Activated naive CD4-positive, alpha-beta T cell treated with anti-CD3 and anti-CD28 coated beads for 36 hours (primary cell): Measurements from ENCODE around the gene MEIOB. TPM values are rescaled to one million over a fixed set of nuclear protein-coding genes. Genes with fewer than 3 reads are reported as not detected.
"Not testable (repeated sequence)": the region's sequence is repeated elsewhere in the genome, so short reads cannot be mapped to it uniquely, and the experiment has no call there.

Source experiments
- CTCF ChIA-PET: fragments of 350-600 bp; sonication (Branson Sonifier 250); formaldehyde crosslinking; loops from one replicate; lab custom pipeline; 2021; ENCODE audit warnings: antibody characterized with exemption; lab: Charles Lee
- DNase-seq: peaks from one replicate; pipeline ENCODE4 v3.0.0-alpha.2; 2020
- H3K27ac Mint-ChIP-seq: one replicate; pipeline ENCODE4 v1.8.0; 2021; ENCODE audit warnings: mild to moderate bottlenecking, mixed read lengths
- H3K27me3 Mint-ChIP-seq: one replicate; pipeline ENCODE4 v1.8.0; 2021; ENCODE audit warnings: low read depth, mixed read lengths
- H3K36me3 Mint-ChIP-seq: one replicate; pipeline ENCODE4 v1.8.0; 2021; ENCODE audit warnings: low read depth, mixed read lengths
- H3K4me1 Mint-ChIP-seq: one replicate; pipeline ENCODE4 v1.8.0; 2021; ENCODE audit warnings: low read depth, mixed read lengths
- H3K4me3 Mint-ChIP-seq: one replicate; pipeline ENCODE4 v1.8.0; 2021; ENCODE audit warnings: mild to moderate bottlenecking, moderate library complexity, mixed read lengths
- H3K9me3 Mint-ChIP-seq: one replicate; pipeline ENCODE4 v1.8.0; 2021; ENCODE audit warnings: mixed read lengths
- intact Hi-C: fragments of 100-400 bp; cut with micrococcal nuclease; formaldehyde crosslinking; loops from one replicate; pipeline ENCODE4 v1.15.1; 2023
- total RNA-seq, 2 experiments: library from RNA; stranded (reverse); gene quantifications; one replicate each; pipeline ENCODE4 v1.2.3, GENCODE V29; 2021

The MEIOB gene
- total RNA-seq, 2 experiments from 2014 or later, result 0.52 to 0.76 TPM

DNA sequence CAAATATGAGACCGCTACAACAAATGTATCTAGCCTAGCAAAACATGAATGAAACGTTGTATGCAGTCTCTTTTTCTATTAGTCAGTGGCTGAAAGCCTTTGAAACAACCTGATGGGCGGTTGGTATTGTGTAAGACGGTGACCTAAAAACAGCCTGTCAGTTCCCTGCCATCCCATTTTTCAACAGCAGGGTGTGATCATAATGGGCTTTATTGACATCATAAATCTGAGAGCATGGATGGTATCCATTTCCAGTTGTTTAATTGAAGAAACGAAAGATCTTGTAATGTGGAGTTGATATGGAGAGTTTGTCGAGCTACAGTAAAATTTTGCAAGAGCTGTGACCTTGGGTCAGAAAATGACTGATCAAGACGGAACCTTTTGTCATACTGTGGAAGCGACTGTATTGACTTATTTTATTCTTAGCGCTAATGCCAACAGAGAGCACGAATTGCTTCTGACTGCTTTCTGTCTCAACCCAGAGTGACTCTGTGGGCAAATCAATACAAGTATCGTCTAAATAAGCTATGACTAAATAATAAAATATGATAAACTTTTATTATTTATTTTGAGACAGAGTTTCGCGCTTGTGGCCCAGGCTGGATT is 12.3 kb upstream of the MEIOB start:
- CTCF ChIA-PET, result interaction anchor here (0.6 to 0.9 kb wide), 2 partner anchors 39 to 194 kb away, joined by 3 read pairs; no protein-coding TSS in a partner anchor

DNA sequence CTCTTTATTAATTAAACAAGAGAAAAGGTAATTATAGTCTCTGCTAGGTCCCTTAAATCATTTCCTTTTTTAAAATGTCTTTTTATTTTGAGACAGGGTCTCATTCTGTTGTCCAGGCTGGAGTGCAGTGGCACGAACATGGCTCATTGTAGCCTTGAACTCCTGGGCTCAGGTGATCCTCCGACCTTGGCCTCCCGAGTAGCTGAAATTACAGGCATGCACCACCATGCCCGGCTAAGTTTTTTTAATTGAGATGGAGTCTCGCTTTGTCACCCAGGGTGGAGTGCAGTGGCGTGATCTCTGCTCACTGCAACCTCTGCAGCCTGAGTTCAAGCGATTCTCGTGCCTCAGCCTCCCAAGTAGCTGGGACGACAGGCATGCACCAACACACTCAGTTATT is 9.2 kb upstream of the MEIOB start:
- H3K36me3 Mint-ChIP-seq, H3K4me1 Mint-ChIP-seq, H3K9me3 Mint-ChIP-seq, CTCF ChIA-PET, H3K4me3 Mint-ChIP-seq, intact Hi-C loops, DNase-seq, H3K27ac Mint-ChIP-seq: not testable (repeated sequence)
- peaks cover 12% of the 10 kb centered on the region for H3K27me3 Mint-ChIP-seq

More for the DNA sequence above, 12.3 kb upstream of the MEIOB start:
- H3K4me3 Mint-ChIP-seq, result no peak overlapping the region
- peaks cover 6% of the 10 kb centered on the region for H3K27me3 Mint-ChIP-seq
- intact Hi-C loops, result no loop called here
- no peaks in the 10 kb centered on the region for H3K36me3 Mint-ChIP-seq
- peak; percentile 14 for DNase-seq
- H3K9me3 Mint-ChIP-seq, result no peaks in the 10 kb centered on the region
- no peak overlapping the region for H3K27ac Mint-ChIP-seq
- no peaks in the 10 kb centered on the region for H3K4me1 Mint-ChIP-seq

DNA sequence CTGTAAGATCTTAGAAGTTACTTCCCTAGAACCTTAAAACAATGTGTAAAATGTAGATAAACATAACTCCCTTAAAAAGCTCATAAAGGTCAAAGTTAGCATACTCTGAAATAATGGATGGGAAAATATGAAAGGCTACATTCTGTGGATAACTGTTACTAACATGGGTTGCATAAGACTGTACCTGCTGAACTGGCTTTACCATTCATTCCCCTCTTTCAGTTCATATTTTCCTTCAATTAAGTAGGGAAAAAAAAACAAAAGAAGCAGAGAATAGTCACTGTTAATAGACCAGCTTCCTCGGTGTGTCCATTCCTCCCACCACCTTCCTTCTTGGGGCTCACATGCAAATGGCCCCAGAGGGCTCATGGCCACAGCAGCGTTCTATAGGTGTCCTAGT is 7.5 kb upstream of the MEIOB start:
- Mint-ChIP-seq H3K27me3 (peaks cover 14% of the 10 kb centered on the region), H3K4me3 (no peak overlapping the region), H3K27ac (no peak overlapping the region), H3K4me1 (no peaks in the 10 kb centered on the region), H3K9me3 (no peaks in the 10 kb centered on the region), H3K36me3 (no peaks in the 10 kb centered on the region)
- no peak for DNase-seq
- CTCF ChIA-PET, result no interaction called here
- intact Hi-C loops, result no loop called here

DNA sequence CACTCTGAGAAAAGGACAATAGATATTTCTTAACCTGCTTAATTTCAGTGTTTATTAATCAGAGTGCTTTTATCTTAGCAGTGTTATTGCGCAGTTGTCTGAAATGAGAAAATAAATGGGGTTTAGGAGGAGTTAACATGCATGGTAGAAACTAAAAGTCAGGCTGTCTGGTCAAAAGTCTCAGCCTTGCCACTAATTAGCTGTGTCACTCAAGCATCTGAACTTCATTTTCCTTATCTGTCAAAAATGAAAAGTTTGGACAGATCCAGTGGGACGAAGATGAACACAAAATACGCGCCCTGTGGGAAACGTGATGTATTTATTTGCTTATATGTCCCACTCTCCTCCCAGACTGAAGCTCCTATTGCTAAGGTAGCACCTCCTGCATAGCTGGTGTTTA is 6.3 kb upstream of the MEIOB start:
- no peak overlapping the region for H3K4me3 Mint-ChIP-seq
- H3K4me1 Mint-ChIP-seq, result no peaks in the 10 kb centered on the region
- CTCF ChIA-PET, result interaction anchor here (1.0 kb wide), 1 partner anchor 13 kb away, joined by 3 read pairs; no protein-coding TSS in a partner anchor
- intact Hi-C loops, result no loop called here
- H3K9me3 Mint-ChIP-seq, result no peaks in the 10 kb centered on the region
- H3K27ac Mint-ChIP-seq, result no peak overlapping the region
- no peaks in the 10 kb centered on the region for H3K36me3 Mint-ChIP-seq
- H3K27me3 Mint-ChIP-seq, result peaks cover 12% of the 10 kb centered on the region
- DNase-seq, result no peak

DNA sequence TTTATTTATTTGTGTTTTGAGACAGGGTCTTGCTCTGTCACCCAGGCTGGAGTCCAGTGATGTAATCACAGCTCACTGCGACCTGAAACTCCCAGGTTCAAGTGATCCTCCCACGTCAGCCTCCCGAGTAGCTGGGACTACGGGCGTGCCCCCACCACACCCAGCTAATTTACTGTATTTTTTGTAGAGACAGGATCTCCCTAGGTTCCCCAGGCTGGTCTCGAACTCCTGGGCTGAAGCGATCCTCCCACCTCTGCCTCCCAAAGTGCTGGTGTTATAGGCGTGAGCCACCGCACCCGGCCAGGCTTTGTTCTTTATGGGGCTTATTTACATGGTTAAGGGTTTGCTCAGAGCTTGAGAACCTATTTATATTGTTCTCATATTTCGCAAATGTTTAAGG is 5.8 kb upstream of the MEIOB start:
- intact Hi-C loops, result no loop called here
- Mint-ChIP-seq H3K36me3 (no peaks in the 10 kb centered on the region), H3K4me1 (no peaks in the 10 kb centered on the region), H3K27ac (no peak overlapping the region), H3K9me3 (no peaks in the 10 kb centered on the region), H3K27me3 (peaks cover 12% of the 10 kb centered on the region), H3K4me3 (no peak overlapping the region)
- CTCF ChIA-PET, result interaction anchor here (0.7 to 1.0 kb wide), 2 partner anchors 12 to 15 kb away, joined by 3 read pairs; no protein-coding TSS in a partner anchor
- no peak for DNase-seq

DNA sequence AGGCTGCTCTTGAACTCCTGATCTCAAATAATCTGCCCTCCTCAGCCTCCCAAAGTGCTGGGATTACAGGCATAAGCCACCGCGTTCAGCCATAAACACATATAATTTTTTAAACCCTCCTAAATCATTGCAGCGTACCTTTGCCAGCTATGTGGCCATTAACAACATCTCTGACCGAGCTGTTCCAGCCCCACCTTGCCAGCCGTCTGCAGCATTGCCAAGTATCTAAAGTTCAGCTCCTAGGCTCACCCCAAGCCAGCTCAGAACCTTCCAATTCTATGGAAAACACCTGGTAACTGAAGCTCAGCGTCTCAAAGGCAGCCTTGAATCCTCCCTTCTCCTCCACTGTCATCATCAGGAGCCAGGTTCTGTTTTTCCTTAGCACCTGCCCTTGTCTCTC is 5.1 kb upstream of the MEIOB start:
- CTCF ChIA-PET, result interaction anchor here (0.7 kb wide), 1 partner anchor 14 kb away, joined by 3 read pairs; no protein-coding TSS in a partner anchor
- peaks cover 18% of the 10 kb centered on the region for H3K27me3 Mint-ChIP-seq
- H3K4me3 Mint-ChIP-seq, result no peak overlapping the region
- no peak overlapping the region for H3K27ac Mint-ChIP-seq
- intact Hi-C loops, result no loop called here
- H3K9me3 Mint-ChIP-seq, result no peaks in the 10 kb centered on the region
- H3K36me3 Mint-ChIP-seq, result no peaks in the 10 kb centered on the region
- DNase-seq, result no peak
- peaks cover 3% of the 10 kb centered on the region for H3K4me1 Mint-ChIP-seq

DNA sequence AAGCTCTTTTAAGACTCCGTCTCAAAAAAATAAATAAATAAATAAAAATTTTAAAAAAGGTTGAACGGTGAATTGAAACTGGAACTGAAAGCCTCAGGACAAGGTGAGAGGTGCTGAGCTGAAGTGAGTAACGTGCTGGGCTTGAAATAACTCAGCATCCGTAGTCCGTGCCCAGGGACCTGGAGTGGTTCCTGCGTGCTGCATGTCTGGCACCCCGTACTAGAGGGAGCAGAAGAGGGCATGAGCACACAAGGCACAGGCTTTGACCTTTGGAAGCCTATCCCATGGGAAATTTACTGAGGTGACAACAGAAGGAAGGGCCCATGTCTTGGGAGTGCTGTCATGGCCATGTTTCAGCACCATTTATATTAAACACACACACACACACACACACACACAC is 4.5 kb upstream of the MEIOB start:
- DNase-seq, result no peak
- no peak overlapping the region for H3K27ac Mint-ChIP-seq
- intact Hi-C loops, result no loop called here
- H3K36me3 Mint-ChIP-seq, result no peaks in the 10 kb centered on the region
- H3K27me3 Mint-ChIP-seq, result peaks cover 18% of the 10 kb centered on the region
- no peaks in the 10 kb centered on the region for H3K9me3 Mint-ChIP-seq
- no peak overlapping the region for H3K4me3 Mint-ChIP-seq
- CTCF ChIA-PET, result no interaction called here
- peaks cover 3% of the 10 kb centered on the region for H3K4me1 Mint-ChIP-seq

DNA sequence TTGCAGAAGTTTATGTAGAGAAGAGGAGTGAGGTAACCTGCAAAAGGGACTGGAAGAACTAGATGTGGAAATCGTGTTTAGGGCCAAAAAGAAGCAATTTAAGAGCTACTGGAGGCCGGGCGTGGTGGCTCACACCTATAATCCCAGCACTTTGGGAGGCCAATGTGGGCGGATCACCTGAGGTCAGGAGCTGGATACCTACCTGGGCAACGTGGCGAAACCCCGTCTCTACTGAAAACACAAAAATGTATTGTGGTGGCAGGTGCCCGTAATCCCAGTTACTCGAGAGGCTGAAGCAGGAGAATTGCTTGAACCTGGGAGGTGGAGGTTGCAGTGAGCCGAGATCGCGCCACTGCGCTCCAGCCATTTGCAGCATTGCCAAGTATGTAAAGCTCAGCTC is 4.1 kb upstream of the MEIOB start:
- peaks cover 18% of the 10 kb centered on the region for H3K27me3 Mint-ChIP-seq
- H3K9me3 Mint-ChIP-seq, H3K4me3 Mint-ChIP-seq, DNase-seq, H3K36me3 Mint-ChIP-seq, H3K27ac Mint-ChIP-seq, H3K4me1 Mint-ChIP-seq, intact Hi-C loops: not testable (repeated sequence)
- CTCF ChIA-PET, result interaction anchor here (1.2 kb wide), 1 partner anchor 51 kb away, joined by 3 read pairs; no protein-coding TSS in a partner anchor

DNA sequence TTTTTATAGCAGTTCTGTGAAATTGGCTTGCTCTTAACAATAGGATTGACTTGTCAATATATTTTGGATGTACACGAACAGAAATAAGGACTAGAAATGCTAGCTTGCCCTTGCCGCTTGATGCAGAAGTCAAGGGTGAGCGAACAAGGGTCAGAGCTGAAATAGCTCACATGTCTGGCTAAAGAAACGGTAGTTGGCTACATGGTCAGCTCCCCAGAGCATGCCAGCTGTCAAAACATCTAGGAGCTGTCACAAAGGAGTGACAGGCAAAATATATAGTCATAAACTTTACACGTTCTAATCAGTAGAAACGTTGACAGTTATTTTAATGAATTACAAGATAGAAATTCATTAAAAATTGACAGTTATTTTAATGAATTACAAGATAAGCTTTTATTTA is 2.9 kb upstream of the MEIOB start:
- Mint-ChIP-seq H3K4me3 (no peak overlapping the region), H3K36me3 (no peaks in the 10 kb centered on the region), H3K27me3 (peaks cover 18% of the 10 kb centered on the region), H3K27ac (no peak overlapping the region), H3K9me3 (no peaks in the 10 kb centered on the region), H3K4me1 (peaks cover 3% of the 10 kb centered on the region)
- intact Hi-C loops, result no loop called here
- no peak for DNase-seq
- CTCF ChIA-PET, result interaction anchor here (1.2 kb wide), 1 partner anchor 52 kb away, joined by 3 read pairs; no protein-coding TSS in a partner anchor

DNA sequence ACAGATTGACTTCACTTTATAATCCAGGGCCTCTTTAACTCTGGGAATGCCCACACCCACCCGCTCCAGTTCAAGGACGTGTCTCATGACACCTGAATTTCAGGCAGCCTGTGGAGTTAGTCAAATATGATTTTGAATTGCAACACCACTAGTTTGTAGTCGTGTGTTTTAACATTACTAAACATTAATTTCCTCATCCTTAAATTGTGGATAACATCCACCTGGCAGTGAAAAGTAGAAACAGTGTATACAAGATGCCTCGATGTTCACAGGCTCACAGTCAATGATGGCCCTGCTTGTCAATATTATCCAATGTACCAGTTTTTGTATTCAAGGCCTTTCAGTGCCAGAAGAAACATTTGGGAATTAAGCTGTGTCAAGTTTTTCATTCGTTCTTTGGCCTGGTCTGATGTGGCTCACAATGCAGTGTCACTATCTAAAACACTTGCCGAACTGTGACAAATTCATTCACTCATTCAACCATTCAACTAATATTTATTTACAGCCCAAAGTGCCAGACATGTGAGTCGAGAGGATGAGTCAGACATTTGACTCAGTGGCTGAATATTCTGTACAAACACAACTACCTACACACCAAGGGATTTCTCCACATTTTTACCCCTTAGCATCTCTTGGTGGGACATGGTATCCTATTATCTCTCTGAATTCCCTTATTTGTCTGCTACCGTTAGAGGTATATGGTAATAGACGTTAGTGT is 1.4 kb downstream of the MEIOB start:
- no peaks in the 10 kb centered on the region for H3K9me3 Mint-ChIP-seq
- peaks cover 3% of the 10 kb centered on the region for H3K4me1 Mint-ChIP-seq
- DNase-seq, result no peak
- H3K27ac Mint-ChIP-seq, result no peak overlapping the region
- H3K36me3 Mint-ChIP-seq, result no peaks in the 10 kb centered on the region
- peaks cover 8% of the 10 kb centered on the region for H3K27me3 Mint-ChIP-seq
- no peak overlapping the region for H3K4me3 Mint-ChIP-seq
- intact Hi-C loops, result no loop called here
- CTCF ChIA-PET, result no interaction called here

DNA sequence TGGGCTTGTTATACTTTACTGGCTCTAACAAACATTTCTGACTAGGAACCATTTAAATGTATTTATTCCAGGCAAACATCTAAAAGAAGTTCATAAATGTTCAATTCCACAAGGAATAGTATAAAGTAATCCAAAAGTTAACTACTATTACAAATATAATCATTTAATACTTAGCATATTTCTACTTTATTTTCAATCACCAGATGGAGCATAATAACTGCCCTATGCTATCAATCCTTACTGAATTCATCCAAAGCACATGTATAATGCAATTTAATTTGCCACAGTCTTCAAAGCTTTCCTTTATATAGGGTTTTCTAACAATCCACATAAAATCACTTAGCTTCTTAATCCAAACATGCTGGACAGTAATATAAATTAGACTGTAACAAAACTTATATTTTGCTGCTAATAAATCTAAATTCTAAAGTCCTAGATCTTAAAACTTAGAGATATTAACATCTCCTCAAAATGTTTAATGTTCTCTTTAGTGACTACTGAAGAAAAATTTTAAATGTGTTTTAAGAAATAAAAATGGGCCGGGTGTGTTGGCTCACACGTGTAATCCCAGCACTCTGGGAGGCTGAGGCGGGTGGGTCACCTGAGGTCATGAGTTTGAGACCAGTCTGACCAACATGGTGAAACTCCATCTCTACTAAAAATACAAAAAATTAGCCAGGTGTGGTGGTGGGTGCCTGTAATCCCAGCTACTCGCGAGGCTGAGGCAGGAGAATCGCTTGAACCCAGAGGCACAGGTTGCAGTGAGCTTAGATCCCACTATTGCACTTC is 5.9 kb downstream of the MEIOB start:
- CTCF ChIA-PET, result interaction anchor here (0.6 to 1.6 kb wide), 3 partner anchors 12 to 152 kb away, joined by 3 to 5 read pairs (median 3); no protein-coding TSS in a partner anchor
- no peaks in the 10 kb centered on the region for H3K9me3 Mint-ChIP-seq
- H3K4me1 Mint-ChIP-seq, result no peaks in the 10 kb centered on the region
- H3K27me3 Mint-ChIP-seq, result no peaks in the 10 kb centered on the region
- H3K36me3 Mint-ChIP-seq, result no peaks in the 10 kb centered on the region
- intact Hi-C loops, result loop anchor here (2.0 kb wide), 1 partner anchor 53 kb away; no protein-coding TSS in a partner anchor
- DNase-seq, result no peak
- no peak overlapping the region for H3K27ac Mint-ChIP-seq
- no peak overlapping the region for H3K4me3 Mint-ChIP-seq
